Daoy (cell line): ENCODE results near the gene FBLN5. TPM values are rescaled to one million over a fixed set of nuclear protein-coding genes. Genes with fewer than 3 reads are reported as not detected.

Source experiments
- DNase-seq: peaks from one replicate; pipeline ENCODE4 v3.0.0-alpha.2; 2015; ENCODE audit warnings: low read depth
- total RNA-seq: library from RNA; depleted of rRNA; stranded (reverse); fragments of >200 nt; shearing (Covaris generic); gene quantifications from 2 replicates; pipeline ENCODE4 v1.2.3, GENCODE V29; 2014; rRNA removed

FBLN5 gene
- total RNA-seq: 0.18 and 0.57 TPM in 2 replicates

DNA sequence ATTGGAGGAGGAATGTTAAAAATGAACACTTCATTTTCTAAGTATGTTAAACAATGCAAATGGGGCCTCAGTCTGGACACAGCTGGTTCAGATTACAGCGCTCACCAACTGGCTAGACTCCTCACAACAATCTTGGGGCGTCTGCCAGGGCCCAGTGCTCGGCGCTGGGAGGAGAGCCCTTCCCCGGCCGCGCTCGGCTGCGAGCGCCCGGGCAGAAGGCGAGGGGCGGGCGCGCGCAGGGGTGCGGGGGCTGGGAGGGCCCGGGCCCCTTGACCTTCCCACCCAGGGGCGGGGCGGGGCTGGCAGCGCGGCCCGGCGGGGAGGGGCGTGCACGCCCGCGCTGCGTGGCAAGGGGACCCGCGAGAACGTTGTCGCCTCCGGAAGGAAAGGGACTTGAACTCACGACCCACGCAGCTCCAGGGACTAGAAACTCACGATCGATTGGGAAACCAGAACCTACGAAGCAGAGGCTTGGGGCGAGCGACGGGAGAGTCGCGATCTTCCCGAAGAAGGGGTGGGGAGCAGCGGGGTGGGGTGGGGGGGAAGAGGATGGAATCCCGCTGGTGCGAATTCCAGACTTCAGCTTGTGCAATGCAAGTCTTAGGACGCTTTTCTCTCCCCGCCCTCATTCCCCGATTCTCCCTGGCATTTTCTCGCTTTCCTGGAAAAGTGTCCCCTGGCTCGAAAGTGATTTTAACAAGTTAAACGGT lies at the start of gene FBLN5:
Gene FBLN5 (minus strand): TSS at position 220 of the 710 bp plus-strand sequence. CDS start 465 bp downstream, outside the sequence.
- peak; percentile 68 for DNase-seq

DNA sequence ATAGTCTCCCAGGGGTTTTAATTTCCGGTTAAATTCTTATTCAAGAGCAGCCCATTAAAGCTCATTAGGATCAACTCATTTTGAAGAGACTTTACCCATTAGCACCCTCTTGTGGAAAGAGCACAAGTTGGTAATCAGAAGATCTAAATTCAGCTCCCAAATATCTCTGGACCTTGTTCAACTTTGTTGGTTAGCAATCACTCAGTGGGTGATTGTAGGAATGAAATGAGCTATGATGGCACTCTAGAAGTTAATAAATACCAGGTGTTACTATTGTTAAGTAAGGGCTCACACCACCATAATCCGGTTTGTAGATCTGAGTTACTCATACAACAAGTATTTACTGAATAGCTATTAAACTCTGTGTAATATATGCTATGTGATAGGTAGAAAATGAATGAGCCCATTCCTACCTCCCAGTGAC lies 49.5 kb upstream of the FBLN5 start:
- peak; percentile 35 for DNase-seq

DNA sequence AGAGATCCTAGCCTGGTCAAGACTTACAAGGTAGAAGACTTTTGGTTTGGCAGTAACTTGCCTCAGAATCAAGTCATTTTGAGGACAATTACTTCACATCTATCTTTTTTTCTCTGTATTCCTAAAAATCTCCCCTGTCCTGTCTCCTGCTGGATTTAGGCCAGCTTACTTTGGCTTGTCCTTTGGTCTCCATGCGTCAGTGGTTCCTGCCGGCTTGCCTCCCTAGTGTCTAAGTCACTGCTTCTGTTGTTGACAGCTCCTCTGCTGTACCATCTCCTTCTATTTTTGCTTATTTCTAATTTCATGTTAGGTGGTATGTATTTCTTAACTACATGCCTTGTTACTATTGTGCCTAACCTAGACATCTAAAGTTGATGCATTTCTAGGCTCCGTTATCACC lies 39.7 kb upstream of the FBLN5 start:
- no peak for DNase-seq

GRCh38 chr14:91985521-91986255 lies 38.2 kb upstream of the FBLN5 start:
- no peak for DNase-seq

DNA sequence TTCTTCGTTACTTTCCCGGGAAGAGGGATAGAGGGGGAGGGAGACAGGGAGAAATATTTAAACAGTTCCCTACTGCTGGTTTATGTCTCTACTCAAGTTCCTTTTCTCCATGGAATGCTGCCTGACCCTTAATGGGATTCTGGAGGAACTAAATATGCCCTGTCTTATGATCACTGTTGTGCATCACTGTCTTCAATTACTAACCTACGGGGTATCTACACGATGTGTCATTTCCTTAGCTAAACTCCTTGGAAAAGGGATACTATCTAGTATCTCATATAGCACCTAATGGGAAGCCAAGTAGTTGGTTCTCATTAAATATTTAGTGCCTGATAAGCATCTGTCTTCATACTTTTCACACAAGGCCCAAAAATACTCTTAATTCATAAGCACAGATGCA lies 37.5 kb upstream of the FBLN5 start:
- no peak for DNase-seq

- no peak for DNase-seq
Observed at GRCh38 chr14:91983588-91983987, 36.1 kb upstream of the FBLN5 start.

GRCh38 chr14:91980157-91980556 lies 32.7 kb upstream of the FBLN5 start:
- DNase-seq: peak; percentile 78

- DNase-seq: no peak
Observed at GRCh38 chr14:91977884-91978283, 30.4 kb upstream of the FBLN5 start.

GRCh38 chr14:91975763-91976162 lies 28.3 kb upstream of the FBLN5 start:
- DNase-seq: no peak

GRCh38 chr14:91971188-91971778 lies 23.8 kb upstream of the FBLN5 start:
- no peak for DNase-seq

GRCh38 chr14:91968280-91968679 lies 20.8 kb upstream of the FBLN5 start:
- no peak for DNase-seq

DNA sequence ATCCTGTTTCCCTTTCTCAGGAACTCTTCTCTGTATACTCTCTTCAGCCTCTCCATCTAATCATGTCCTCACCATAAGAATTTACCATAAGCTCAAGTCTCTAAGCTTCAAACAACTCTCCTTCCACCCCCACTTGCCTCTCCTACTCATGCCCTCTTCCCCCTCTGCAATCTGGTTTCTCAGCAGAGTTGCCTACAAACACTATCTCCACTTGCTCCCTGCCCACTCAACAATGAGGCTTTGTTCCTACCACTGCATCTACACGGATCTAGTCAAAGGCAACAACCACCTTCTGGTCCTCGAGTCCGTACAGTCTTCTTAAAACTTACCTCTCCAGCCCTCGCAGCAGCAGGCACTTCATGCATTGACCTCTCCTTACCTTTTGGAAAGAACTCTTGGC lies 17.2 kb upstream of the FBLN5 start:
- DNase-seq: no peak

GRCh38 chr14:91964011-91964410 lies 16.5 kb upstream of the FBLN5 start:
- DNase-seq: no peak

DNA sequence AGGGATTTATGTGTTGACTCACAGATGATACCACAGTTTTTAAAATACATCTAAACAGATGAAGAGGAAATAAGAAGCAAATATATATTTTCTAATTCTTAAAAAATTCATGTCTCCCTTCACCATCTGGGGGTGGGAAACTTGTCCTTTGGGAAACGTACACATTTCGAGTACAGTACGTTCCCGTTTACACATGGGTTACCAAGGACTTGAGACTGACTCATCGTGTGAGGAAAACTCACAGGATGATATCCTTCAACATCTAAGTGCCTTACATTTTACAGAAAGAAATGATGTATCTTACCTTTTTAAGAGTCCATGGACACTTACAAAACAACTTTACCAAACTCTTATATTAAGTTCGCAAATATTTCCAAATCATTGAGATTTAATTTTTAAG lies 16.0 kb upstream of the FBLN5 start:
- DNase-seq: no peak

DNA sequence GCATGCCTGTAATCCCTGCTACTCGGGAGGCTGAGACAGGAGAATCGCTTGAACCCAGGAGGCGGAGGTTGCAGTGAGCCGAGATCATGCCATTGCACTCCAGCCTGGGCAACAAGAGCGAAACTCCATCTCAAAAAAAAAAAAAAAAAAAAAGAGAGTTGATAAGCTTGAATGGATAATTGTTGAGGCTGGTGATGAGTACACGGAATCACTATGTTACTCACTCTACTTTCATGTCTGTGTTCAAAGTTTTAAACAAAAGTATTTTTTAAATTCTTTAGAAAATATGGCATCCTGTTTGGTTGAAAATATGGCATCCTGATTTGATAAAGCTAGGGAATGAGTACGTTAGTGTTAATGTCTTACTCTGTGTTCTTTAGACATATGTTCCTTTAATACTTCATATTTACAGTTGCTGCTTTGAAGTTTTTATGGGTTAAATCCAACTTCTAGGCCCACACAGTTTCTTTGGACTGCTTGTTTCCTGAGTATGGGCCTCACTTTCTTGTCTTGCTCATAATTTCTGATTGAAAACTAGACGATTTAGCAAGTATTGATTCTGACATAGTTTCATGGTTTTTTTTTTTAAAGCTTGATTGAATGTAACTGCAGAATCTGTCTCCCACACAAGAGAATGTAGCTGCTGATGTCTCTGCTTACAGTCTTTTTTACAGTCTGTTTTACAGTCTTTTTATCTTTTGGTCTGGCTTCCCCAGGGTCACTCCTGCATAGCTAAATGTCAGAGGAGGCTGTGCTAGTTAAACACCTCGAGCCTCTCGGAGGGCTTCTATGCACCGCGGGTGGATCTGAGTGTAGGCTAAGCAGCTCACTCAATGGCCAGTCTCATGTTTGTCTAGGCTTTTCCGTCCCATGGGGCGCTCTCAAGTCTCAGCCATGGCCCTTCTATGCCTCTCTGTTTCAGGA lies 14.1 kb upstream of the FBLN5 start:
- DNase-seq: no peak

DNA sequence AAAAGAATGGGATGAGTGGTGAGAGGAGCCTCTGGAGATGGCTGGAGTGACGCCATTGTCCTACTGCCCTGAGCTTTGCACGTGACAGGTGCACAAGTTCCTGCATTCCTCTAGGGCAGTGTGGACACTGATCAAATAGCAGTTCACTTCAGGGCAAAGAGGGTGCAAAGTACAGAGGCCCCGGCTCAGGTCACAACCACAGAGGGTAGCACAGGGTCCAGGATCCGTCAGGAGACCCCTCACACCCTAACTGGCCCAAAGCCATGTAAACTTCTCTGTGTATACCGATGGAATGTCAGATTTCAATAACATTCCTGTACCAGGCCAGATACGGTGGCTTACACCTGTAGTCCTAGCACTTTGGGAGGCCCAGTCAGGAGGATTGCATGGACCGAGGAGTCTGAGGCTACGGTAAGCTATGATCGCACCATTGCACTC lies 10.4 kb upstream of the FBLN5 start:
- DNase-seq: no peak

DNA sequence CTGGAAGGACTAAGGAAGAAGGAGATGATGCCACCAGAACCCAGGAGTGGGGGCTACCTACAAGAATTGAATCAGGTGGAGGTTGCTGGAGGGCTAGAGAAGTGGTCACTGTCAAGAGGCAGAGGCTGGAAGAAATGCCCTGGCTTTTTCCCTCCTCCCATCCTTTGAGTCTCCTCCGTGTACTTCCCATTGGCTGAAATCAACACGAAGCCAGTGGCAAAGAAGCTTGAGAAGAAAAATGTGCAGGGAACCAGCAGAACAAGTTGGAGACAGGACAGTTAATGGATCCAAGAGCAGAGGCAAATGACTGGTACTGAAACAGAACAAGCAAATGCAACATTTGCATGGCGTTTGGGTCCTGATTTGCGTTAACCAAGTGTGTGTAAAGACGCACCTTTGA lies 9.1 kb upstream of the FBLN5 start:
- DNase-seq: no peak

- DNase-seq: no peak
Observed at GRCh38 chr14:91955168-91955567, 7.7 kb upstream of the FBLN5 start.

GRCh38 chr14:91953170-91953985 lies 5.9 kb upstream of the FBLN5 start:
- DNase-seq: no peak

- DNase-seq: no peak
Observed at GRCh38 chr14:91946622-91947474, 646 bp downstream of the FBLN5 start.
